ENCODE results near the gene PPFIA1.

Gene PPFIA1

DNA sequence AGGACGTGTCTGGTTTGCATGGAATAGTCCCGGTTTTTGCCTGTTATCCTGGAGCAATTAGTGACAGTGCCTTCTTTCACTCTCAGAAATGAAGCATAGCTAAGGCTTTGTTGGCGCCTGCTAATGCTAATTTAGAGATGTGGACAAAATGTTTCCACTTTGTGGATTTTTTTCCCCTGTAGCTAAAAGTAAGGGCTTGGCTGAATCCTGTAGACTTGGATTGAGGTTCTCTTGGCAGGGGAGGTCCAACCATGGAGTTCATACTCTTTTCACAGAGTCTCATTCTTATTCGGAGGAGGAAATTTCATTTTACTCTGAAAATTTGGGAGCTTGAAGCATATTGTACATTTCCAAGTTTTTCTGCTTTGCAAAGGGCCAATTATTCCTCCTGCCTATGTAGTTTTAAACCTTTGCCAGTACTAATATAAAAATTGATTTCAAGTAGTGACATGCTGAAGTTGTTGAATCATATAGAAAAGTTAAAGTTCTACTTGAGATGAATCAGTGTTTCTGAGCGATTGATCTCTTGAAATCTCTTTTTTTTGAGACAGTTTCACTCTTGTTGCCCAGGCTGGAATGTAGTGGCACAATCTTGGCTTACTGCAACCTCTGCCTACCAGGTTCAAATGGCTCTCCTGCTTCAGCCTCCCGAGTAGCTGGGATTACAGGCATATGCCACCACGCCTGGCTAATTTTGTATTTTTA, 20.0 kb downstream of the PPFIA1 start:
- TF ChIP-seq, protein P1, sequence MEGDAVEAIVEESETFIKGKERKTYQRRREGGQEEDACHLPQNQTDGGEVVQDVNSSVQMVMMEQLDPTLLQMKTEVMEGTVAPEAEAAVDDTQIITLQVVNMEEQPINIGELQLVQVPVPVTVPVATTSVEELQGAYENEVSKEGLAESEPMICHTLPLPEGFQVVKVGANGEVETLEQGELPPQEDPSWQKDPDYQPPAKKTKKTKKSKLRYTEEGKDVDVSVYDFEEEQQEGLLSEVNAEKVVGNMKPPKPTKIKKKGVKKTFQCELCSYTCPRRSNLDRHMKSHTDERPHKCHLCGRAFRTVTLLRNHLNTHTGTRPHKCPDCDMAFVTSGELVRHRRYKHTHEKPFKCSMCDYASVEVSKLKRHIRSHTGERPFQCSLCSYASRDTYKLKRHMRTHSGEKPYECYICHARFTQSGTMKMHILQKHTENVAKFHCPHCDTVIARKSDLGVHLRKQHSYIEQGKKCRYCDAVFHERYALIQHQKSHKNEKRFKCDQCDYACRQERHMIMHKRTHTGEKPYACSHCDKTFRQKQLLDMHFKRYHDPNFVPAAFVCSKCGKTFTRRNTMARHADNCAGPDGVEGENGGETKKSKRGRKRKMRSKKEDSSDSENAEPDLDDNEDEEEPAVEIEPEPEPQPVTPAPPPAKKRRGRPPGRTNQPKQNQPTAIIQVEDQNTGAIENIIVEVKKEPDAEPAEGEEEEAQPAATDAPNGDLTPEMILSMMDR (IDR thresholded peaks at IDR 0.05) = no peak

DNA sequence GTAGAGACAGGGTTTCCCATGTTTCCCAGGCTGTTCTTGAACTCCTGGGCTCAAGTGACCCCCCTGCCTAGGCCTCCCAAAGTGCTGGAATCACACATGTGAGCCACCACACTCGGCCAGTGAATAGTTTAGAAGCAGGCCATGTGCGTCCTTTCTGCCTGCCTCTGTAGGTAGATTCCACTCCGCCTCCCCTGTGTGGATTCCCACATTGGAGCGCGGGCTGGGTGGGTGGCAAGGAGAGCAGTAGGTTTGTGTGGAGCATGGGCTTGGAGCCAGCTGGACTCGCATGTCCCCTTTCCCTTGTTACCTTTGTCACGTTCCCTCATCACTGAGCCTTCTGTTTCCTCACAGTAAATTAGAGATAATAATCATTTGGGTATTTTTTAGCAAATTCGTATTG, 21.7 kb downstream of the PPFIA1 start:
- TF ChIP-seq, protein P1 (IDR thresholded peaks at IDR 0.05) = no peak

DNA sequence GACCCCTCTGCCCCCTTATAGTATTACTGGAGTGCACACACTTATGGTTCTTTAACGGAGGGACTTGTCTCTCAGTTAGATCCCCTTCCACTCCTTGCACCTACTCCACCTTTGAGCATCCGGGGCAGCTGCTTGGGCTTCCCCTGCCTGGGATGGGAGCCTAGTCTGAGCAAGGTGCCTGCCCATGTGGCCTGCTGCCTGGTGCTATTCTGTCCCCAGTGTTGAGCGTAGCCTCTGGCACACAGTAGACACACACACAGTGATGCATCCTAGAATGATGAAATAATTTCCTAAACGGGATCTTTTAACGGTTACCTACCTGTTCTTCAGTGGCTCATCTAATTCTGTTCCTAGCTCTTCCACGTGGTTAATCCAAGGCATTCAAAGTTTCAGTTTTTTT, 22.4 kb downstream of the PPFIA1 start:
- TF ChIP-seq, protein P1 (IDR thresholded peaks at IDR 0.05) = no peak

DNA sequence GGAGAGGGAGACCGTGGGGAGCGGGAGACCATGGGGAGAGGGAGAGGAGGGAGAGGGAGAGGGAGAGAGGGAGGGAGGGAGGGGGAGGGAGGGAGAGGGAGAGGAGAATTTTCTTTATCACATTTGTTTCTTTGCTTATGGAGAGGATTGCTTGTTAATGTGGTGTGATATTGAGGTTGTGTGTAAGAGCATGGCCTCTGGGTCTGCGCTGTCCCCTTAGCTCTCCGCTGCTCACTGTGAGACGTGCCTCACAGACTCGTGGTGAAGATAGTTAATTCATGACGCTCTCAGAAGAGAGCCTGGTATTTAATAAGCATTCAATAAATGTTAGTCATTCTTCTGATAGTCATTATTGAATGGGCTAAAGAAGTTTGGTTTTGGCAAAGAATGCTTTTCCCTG, 26.2 kb downstream of the PPFIA1 start:
- TF ChIP-seq, protein P1 (IDR thresholded peaks at IDR 0.05) = no peak

DNA sequence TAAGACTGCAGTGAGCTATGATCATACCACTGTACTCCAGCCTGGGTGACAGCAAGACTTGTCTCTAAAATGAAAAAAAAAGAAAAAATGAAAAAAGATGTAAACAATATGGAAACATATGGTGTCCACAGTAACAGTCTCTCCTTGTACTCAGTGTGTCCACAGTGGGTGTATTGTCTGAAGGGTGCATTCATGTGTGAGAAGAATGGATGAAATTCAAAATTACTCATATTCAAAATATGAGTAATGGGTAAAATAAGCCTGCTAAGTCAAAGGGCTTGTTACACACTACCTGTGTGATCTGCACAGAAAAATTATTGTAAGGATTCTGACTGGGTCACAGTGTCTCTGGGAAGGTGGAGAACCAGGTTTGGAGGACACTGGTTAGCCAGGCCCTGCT, 26.9 kb downstream of the PPFIA1 start:
- TF ChIP-seq, protein P1 (IDR thresholded peaks at IDR 0.05) = no peak

DNA sequence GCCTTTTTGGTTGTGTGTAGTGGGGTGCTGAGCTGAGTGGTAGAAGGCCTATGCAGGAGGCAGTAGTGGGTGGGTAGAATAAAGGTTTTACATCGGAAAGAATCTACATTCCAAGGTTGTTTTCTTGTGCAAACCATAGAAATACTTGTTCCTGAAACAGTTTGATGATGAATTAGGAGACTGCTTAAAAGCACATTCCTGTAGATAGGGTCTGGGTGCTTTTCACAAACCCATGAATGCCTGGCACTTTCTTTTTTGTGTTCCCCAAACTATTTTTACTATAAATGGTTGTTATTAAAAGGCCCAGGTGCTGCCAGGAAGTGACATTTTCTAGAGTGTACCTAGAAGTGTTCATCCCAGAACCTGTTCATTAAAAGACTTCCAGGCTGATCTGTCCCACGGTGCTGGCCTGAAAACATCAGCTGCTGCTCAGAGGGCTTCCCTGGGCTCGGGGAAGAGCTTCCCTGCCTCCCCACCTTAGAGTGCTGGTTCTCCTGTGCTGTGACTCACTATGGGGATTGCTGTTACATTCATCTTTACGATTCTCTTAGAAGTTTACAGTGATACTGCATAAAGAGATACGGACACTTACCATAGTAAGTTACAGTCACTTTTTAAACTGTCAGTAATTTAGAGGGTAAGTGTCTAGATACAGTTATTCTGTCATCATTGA, 27.9 kb downstream of the PPFIA1 start:
- TF ChIP-seq, protein P1 (IDR thresholded peaks at IDR 0.05) = no peak

DNA sequence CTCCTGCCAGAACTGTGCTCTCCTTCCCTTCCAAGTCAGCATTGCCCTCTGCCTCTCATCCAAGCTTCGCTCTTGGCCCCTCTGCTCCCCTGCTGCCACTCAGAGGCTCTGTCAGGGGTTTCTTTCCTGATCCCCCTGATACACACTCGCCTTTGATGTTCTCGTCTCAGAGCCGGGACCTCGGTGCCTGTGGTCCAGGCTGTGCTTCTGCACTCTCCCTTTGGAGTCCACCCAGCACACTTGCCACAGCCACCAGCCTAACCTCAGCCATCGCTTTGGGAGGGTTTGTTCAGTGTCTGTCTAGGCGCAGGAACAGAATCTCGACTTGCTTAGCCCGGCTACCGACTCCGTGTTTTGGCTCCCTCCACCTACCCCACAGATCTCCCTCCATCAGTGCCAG, 29.1 kb downstream of the PPFIA1 start:
- TF ChIP-seq, protein P1 (IDR thresholded peaks at IDR 0.05) = no peak
